Retinal pigment epithelial cell (primary cell): ENCODE results near the gene CALML6.

Experiments used
- DNase-seq: peaks from one replicate; pipeline ENCODE4 v3.0.0-alpha.2; 2010; ENCODE audit warnings: low read depth
- H3K4me3 ChIP-seq: 2 replicates; pipeline ENCODE4 v1.5.1; 2011; ENCODE audit warnings: mild to moderate bottlenecking, low read length, control low read depth, moderate library complexity
- CTCF ChIP-seq: conservative IDR thresholded peaks from 2 replicates; pipeline ENCODE4 v1.5.1; 2011; ENCODE audit warnings: low read depth, low read length, control low read depth, inconsistent platforms

The CALML6 gene

GRCh38 chr1:1921901-1922701 is 7.0 kb downstream of the CALML6 start:
- TF ChIP-seq CTCF, result no peak
- no peak overlapping the region for H3K4me3 ChIP-seq
- no peak for DNase-seq

GRCh38 chr1:1922702-1922955 is 7.6 kb downstream of the CALML6 start:
- DNase-seq, result no peak
- H3K4me3 ChIP-seq, result no peak overlapping the region
- TF ChIP-seq CTCF, result no peak

- TF ChIP-seq CTCF, result no peak
- no peak for DNase-seq
- H3K4me3 ChIP-seq, result no peak overlapping the region
These were observed 8.1 kb downstream of the CALML6 start for GRCh38 chr1:1922956-1923833.

- no peak for TF ChIP-seq CTCF
- no peak for DNase-seq
- H3K4me3 ChIP-seq, result no peak overlapping the region
These were observed 9.3 kb downstream of the CALML6 start for GRCh38 chr1:1924386-1924785.

GRCh38 chr1:1924849-1925248 is 9.8 kb downstream of the CALML6 start:
- DNase-seq, result no peak
- H3K4me3 ChIP-seq, result no peak overlapping the region
- no peak for TF ChIP-seq CTCF

GRCh38 chr1:1925437-1926345 is 10.6 kb downstream of the CALML6 start:
- no peak overlapping the region for H3K4me3 ChIP-seq
- TF ChIP-seq CTCF, result no peak
- DNase-seq, result no peak
